SK-N-SH (cell line): ENCODE data around the gene RNASE3. TPM values are rescaled to one million over a fixed set of nuclear protein-coding genes. Genes with fewer than 3 reads are reported as not detected.
A peak's percentile ranks its signal among the peaks of the same experiment; 100 is the strongest.

Experiments
- CTCF ChIA-PET: fragments of 300-600, 350-600 bp; formaldehyde crosslinking; extraction: SDS; loops from one replicate; lab custom pipeline; 2021; lab: Yijun Ruan, JAX
- POLR2A ChIA-PET: fragments of 350-600 bp; sonication (Branson Sonifier 250); formaldehyde crosslinking; extraction: SDS; loops from one replicate; lab custom pipeline; 2020; ENCODE audit warnings: antibody characterized with exemption, inconsistent platforms; lab: Yijun Ruan, JAX
- DNase-seq: peaks from one replicate; pipeline ENCODE4 v3.0.0; 2012
- H2AFZ ChIP-seq: fragments of 200-600 bp; sonication (generic); 2 replicates; pipeline ENCODE4 v1.8.1; 2016; ENCODE audit warnings: antibody characterized with exemption, mild to moderate bottlenecking, low read depth
- H3F3A ChIP-seq: fragments of 200-600 bp; sonication (generic); replicated peaks from 2 replicates; pipeline ENCODE3; 2016; ENCODE audit warnings: antibody characterized with exemption, mild to moderate bottlenecking; ENCODE audit not compliant: insufficient read depth
- H3K27ac ChIP-seq, 2 experiments: fragments of 200-500 bp in 1 of 2; fragments of 200-600 bp in 1 of 2; sonication (Bioruptor generic) in 1 of 2; sonication (generic), shearing (Covaris generic) in 1 of 2; 2 replicates each; pipeline versions ENCODE4 v1.5.1 to v1.6.1; 2014 to 2016; ENCODE audit warnings: low read depth in 2 of 2, inconsistent platforms in 1 of 2, low read length in 1 of 2, mild to moderate bottlenecking in 1 of 2, mixed read lengths in 1 of 2
- H3K27me3 ChIP-seq: fragments of 200-600 bp; sonication (generic), shearing (Covaris generic); 2 replicates; pipeline ENCODE4 v1.6.1; 2016; ENCODE audit warnings: mixed run types; ENCODE audit not compliant: insufficient read depth
- H3K36me3 ChIP-seq, 2 experiments: fragments of 200-500 bp in 1 of 2; fragments of 200-600 bp in 1 of 2; sonication (Bioruptor generic) in 1 of 2; sonication (generic) in 1 of 2; replicated peaks in 1 of 2; 2 replicates each; pipeline versions ENCODE3 to v1.5.1; 2014 to 2016; ENCODE audit warnings: low read length in 1 of 2, mild to moderate bottlenecking in 1 of 2; ENCODE audit not compliant: insufficient read depth in 2 of 2, control insufficient read depth in 1 of 2
- H3K4me1 ChIP-seq, 2 experiments: fragments of 200-500 bp in 1 of 2; fragments of 200-600 bp in 1 of 2; sonication (Bioruptor generic) in 1 of 2; sonication (generic), shearing (Covaris generic) in 1 of 2; 2 replicates each; pipeline versions ENCODE4 v1.5.1 to v1.6.1; 2014 to 2016; ENCODE audit warnings: low read depth in 1 of 2, low read length in 1 of 2, mixed run types in 1 of 2; ENCODE audit not compliant: insufficient read depth in 2 of 2, control insufficient read depth in 1 of 2
- H3K4me2 ChIP-seq: fragments of 200-600 bp; sonication (generic), shearing (Covaris generic); 2 replicates; pipeline ENCODE4 v1.6.1; 2017; ENCODE audit warnings: mixed run types
- H3K4me3 ChIP-seq, 2 experiments: fragments of 200-500 bp in 1 of 2; fragments of 200-600 bp in 1 of 2; sonication (Bioruptor generic) in 1 of 2; sonication (generic), shearing (Covaris generic) in 1 of 2; 2 replicates each; pipeline versions ENCODE4 v1.5.1 to v1.8.1; 2014 to 2016; ENCODE audit warnings: low read depth in 2 of 2, inconsistent platforms in 1 of 2, low read length in 1 of 2, mild to moderate bottlenecking in 1 of 2, mixed read lengths in 1 of 2, moderate library complexity in 1 of 2
- H3K79me2 ChIP-seq: fragments of 200-600 bp; sonication (generic); 2 replicates; pipeline ENCODE4 v1.8.1; 2017; ENCODE audit warnings: mild to moderate bottlenecking; ENCODE audit not compliant: insufficient read depth
- H3K9ac ChIP-seq: fragments of 200-600 bp; sonication (generic); 2 replicates; pipeline ENCODE4 v1.6.1; 2017; ENCODE audit warnings: mixed run types
- H3K9me2 ChIP-seq: fragments of 200-600 bp; sonication (generic); 2 replicates; pipeline ENCODE4 v1.6.1; 2017; ENCODE audit warnings: mixed run types
- H3K9me3 ChIP-seq: fragments of 200-600 bp; sonication (generic); 2 replicates; pipeline ENCODE4 v1.6.1; 2017; ENCODE audit warnings: mixed run types, mild to moderate bottlenecking, moderate library complexity
- H4K20me1 ChIP-seq: fragments of 200-600 bp; sonication (generic); 2 replicates; pipeline ENCODE4 v1.6.1; 2017; ENCODE audit warnings: mild to moderate bottlenecking, mixed run types; ENCODE audit not compliant: insufficient read depth
- CTCF ChIP-seq: fragments of 200-600 bp; sonication (generic); IDR thresholded peaks from 2 replicates; pipeline ENCODE4 v1.6.1; 2017; ENCODE audit warnings: antibody characterized with exemption, mild to moderate bottlenecking, moderate library complexity
- EZH2phosphoT487 ChIP-seq: fragments of 200-600 bp; sonication (generic); IDR thresholded peaks from 2 replicates; pipeline ENCODE4 v1.6.1; 2017; ENCODE audit warnings: low read depth, mixed run types, mild to moderate bottlenecking, antibody characterized with exemption, moderate library complexity, borderline replicate concordance
- FOSL2 ChIP-seq: IDR thresholded peaks from 2 replicates; pipeline ENCODE4 v1.4.0; 2012; ENCODE audit warnings: low read depth, mild to moderate bottlenecking, moderate library complexity, borderline replicate concordance
- GABPA ChIP-seq: IDR thresholded peaks from 2 replicates; pipeline ENCODE4 v1.4.0; 2012; ENCODE audit warnings: low read depth, mild to moderate bottlenecking
- GATA2 ChIP-seq: sonication (generic); formaldehyde crosslinking; IDR thresholded peaks from 2 replicates; pipeline ENCODE4 v1.5.0; 2020; ENCODE audit warnings: mild to moderate bottlenecking, missing genetic modification reagents
- MXI1 ChIP-seq: IDR thresholded peaks from 2 replicates; pipeline ENCODE4 v1.6.1; 2012; ENCODE audit warnings: mild to moderate bottlenecking, low read depth, low read length, improper control_type of control experiment
- NFIC ChIP-seq: IDR thresholded peaks from 2 replicates; pipeline ENCODE4 v1.4.0; 2012; ENCODE audit warnings: borderline replicate concordance
- PBX3 ChIP-seq: IDR thresholded peaks from 2 replicates; pipeline ENCODE4; 2012
- RAD21 ChIP-seq: IDR thresholded peaks from 2 replicates; pipeline ENCODE4 v1.6.1; 2012; ENCODE audit warnings: mild to moderate bottlenecking, low read length
- RFX5 ChIP-seq: IDR thresholded peaks from 2 replicates; pipeline ENCODE4 v1.6.1; 2012; ENCODE audit warnings: mild to moderate bottlenecking, improper control_type of control experiment, low read length
- RXRA ChIP-seq: IDR thresholded peaks from 2 replicates; pipeline ENCODE4 v1.4.0; 2012; ENCODE audit warnings: low read depth, mild to moderate bottlenecking, borderline replicate concordance
- SIN3A ChIP-seq: IDR thresholded peaks from 2 replicates; pipeline ENCODE4 v1.6.1; 2012; ENCODE audit warnings: low read depth, mild to moderate bottlenecking, low read length, moderate library complexity, borderline replicate concordance
- TAF1 ChIP-seq: IDR thresholded peaks from 2 replicates; pipeline ENCODE4 v1.6.1; 2012; ENCODE audit warnings: low read depth, mild to moderate bottlenecking, low read length, moderate library complexity, borderline replicate concordance
- TEAD4 ChIP-seq: IDR thresholded peaks from 2 replicates; pipeline ENCODE4 v1.4.0; 2012; ENCODE audit warnings: mild to moderate bottlenecking, borderline replicate concordance; ENCODE audit not compliant: insufficient read depth
- WGBS: methylation state at CpG from one replicate; pipeline ENCODE4 v1.1.6; 2017; ENCODE audit warnings: low lambda C conversion rate; 5-methylcytosine and 5-hydroxymethylcytosine counted together
- polyA plus RNA-seq, 3 experiments: library from polyadenylated mRNA; depleted of rRNA; stranded (reverse); fragments of >200 nt; gene quantifications; 2 replicates each; pipeline ENCODE4 v1.2.3, GENCODE V29; 2012
- TF ChIP-seq, protein P1 (sequence below): fragments of 150-350 bp; IDR thresholded peaks from 2 replicates; pipeline ENCODE4 v1.6.1; 2017; ENCODE audit warnings: antibody characterized with exemption, low read length, low read depth, borderline replicate concordance
- TF ChIP-seq, protein P2 (sequence below): fragments of 150-350 bp; IDR thresholded peaks from 2 replicates; pipeline ENCODE4 v1.6.1; 2016; ENCODE audit warnings: mild to moderate bottlenecking, low read depth, low read length

Gene RNASE3
- polyA plus RNA-seq, 1 of the 3 experiments (the other 2 are of a cell fraction): not detected

- WGBS: 1% methylated on average over 9 of the region's 9 CpGs
- Histone ChIP-seq H4K20me1 (no peaks in the 10 kb centered on the region), H3K4me1 (no peaks in the 10 kb centered on the region), H2AFZ (no peak overlapping the region; the same call in 1 of the 2 replicates), H3K27ac (no peak overlapping the region), H3K79me2 (no peaks in the 10 kb centered on the region), H3K27me3 (peaks cover 49% of the 10 kb centered on the region; the same call in 1 of the 2 replicates), H3K36me3 (no peaks in the 10 kb centered on the region), H3K4me2 (peak overlapping the region; percentile 21; the same call in 1 of the 2 replicates), H3K9ac (no peak overlapping the region), H3K9me2 (no peaks in the 10 kb centered on the region), H3K4me3 (no peak overlapping the region), H3F3A (no peaks in the 10 kb centered on the region), H3K9me3 (no peaks in the 10 kb centered on the region; the same call in 1 of the 2 replicates)
- DNase-seq: no peak
- ChIA-PET POLR2A (no interaction called here), CTCF (interaction anchor here (1.0 to 2.1 kb wide), 4 partner anchors 9 to 123 kb away, joined by 3 to 11 read pairs (median 6); no protein-coding TSS in a partner anchor)
- TF ChIP-seq, protein P1, sequence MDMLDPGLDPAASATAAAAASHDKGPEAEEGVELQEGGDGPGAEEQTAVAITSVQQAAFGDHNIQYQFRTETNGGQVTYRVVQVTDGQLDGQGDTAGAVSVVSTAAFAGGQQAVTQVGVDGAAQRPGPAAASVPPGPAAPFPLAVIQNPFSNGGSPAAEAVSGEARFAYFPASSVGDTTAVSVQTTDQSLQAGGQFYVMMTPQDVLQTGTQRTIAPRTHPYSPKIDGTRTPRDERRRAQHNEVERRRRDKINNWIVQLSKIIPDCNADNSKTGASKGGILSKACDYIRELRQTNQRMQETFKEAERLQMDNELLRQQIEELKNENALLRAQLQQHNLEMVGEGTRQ: no peak
Observed at GRCh38 chr14:20848316-20848954, 42.8 kb upstream of the RNASE3 start.

DNA sequence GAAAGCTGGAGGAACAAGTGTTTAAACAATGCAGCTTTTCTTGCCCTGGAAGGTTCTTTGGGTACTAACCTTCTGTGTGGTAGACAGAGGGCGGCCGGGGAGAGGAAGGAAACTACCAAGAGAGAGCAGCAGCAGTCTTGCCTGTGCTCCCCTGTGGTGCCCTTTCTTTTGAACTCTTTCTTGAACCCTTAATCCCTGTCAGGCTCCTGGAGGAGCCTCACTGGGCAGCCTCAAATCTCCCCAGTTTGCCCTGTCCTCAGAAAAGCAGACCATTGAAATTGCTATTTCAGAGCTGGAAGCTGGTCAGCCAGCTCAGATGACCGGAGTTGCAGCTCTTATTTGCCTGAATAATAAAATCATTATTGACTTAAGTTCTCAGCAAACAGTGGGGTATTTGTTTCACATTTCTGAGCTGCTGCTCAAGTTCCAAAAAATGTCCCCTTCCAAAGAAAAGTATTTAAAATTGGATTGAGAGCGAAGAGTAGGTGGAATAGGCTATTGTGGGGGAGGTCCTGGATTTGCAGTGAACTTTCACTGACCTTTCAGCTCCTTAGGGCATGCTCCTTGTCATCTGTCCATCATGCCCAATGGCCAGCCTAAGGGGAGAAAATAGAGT lies 42.1 kb upstream of the RNASE3 start:
- H3K4me2 ChIP-seq: no peak overlapping the region
- no peaks in the 10 kb centered on the region for H3F3A ChIP-seq
- no peak for DNase-seq
- no peak overlapping the region for H3K9ac ChIP-seq
- no peaks in the 10 kb centered on the region for H3K9me2 ChIP-seq
- peaks cover 55% of the 10 kb centered on the region; the same call in 1 of the 2 replicates for H3K27me3 ChIP-seq
- H3K4me1 ChIP-seq: no peaks in the 10 kb centered on the region
- no peak overlapping the region for H3K27ac ChIP-seq
- no peaks in the 10 kb centered on the region for H3K79me2 ChIP-seq
- ChIA-PET POLR2A (no interaction called here), CTCF (interaction anchor here (1.0 to 2.1 kb wide), 3 partner anchors 8 to 122 kb away, joined by 3 to 11 read pairs (median 4); no protein-coding TSS in a partner anchor)
- H3K4me3 ChIP-seq: no peak overlapping the region
- no peak overlapping the region for H2AFZ ChIP-seq
- H3K9me3 ChIP-seq: no peaks in the 10 kb centered on the region; the same call in 1 of the 2 replicates
- no peaks in the 10 kb centered on the region for H4K20me1 ChIP-seq
- no peaks in the 10 kb centered on the region for H3K36me3 ChIP-seq
- WGBS: 4% methylated on average over 4 of the region's 4 CpGs
- TF ChIP-seq RAD21: no peak
- no peak for TF ChIP-seq GATA2
- TF ChIP-seq MXI1: no peak
- no peak for TF ChIP-seq EZH2phosphoT487
- TF ChIP-seq RFX5: no peak
- TF ChIP-seq SIN3A: no peak
- TF ChIP-seq, protein P2, sequence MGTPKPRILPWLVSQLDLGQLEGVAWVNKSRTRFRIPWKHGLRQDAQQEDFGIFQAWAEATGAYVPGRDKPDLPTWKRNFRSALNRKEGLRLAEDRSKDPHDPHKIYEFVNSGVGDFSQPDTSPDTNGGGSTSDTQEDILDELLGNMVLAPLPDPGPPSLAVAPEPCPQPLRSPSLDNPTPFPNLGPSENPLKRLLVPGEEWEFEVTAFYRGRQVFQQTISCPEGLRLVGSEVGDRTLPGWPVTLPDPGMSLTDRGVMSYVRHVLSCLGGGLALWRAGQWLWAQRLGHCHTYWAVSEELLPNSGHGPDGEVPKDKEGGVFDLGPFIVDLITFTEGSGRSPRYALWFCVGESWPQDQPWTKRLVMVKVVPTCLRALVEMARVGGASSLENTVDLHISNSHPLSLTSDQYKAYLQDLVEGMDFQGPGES: no peak
- TF ChIP-seq TAF1: no peak
- TF ChIP-seq CTCF: no peak
- TF ChIP-seq FOSL2: no peak
- TF ChIP-seq NFIC: no peak
- TF ChIP-seq PBX3: no peak
- TF ChIP-seq GABPA: no peak
- TF ChIP-seq TEAD4: no peak
- no peak for TF ChIP-seq RXRA
